Ectodermal cell (in vitro differentiated cells): ENCODE data around the gene PC.
A peak's percentile ranks its signal among the peaks of the same experiment; 100 is the strongest.
"Not testable (repeated sequence)": the region's sequence is repeated elsewhere in the genome, so short reads cannot be mapped to it uniquely, and the experiment has no call there.

Experiments used
- H3K27ac ChIP-seq: 2 replicates; pipeline ENCODE4 v1.7.0; 2013; ENCODE audit warnings: mild to moderate bottlenecking, low read depth, low read length; ENCODE audit not compliant: insufficient read depth, poor library complexity, severe bottlenecking
- H3K27me3 ChIP-seq: 2 replicates; pipeline ENCODE4 v1.7.0; 2013; ENCODE audit warnings: mild to moderate bottlenecking, low read length; ENCODE audit not compliant: insufficient read depth, control insufficient read depth, poor library complexity, severe bottlenecking
- H3K36me3 ChIP-seq: one replicate; pipeline ENCODE4 v1.7.0; 2013; ENCODE audit warnings: low read length; ENCODE audit not compliant: control insufficient read depth, insufficient read depth
- H3K4me1 ChIP-seq: one replicate; pipeline ENCODE4 v1.7.0; 2013; ENCODE audit warnings: low read length; ENCODE audit not compliant: control insufficient read depth, insufficient read depth
- H3K4me3 ChIP-seq: 2 replicates; pipeline ENCODE4 v1.7.0; 2013; ENCODE audit warnings: low read depth, low read length, control low read depth; ENCODE audit not compliant: insufficient read depth
- H3K9me3 ChIP-seq: 2 replicates; pipeline ENCODE4 v1.7.0; 2013; ENCODE audit warnings: mild to moderate bottlenecking, low read length, moderate library complexity; ENCODE audit not compliant: control insufficient read depth
- WGBS, 2 experiments: methylation state at CpG; one replicate each; pipeline ENCODE4 v1.1.7; 2013; ENCODE audit warnings: missing lambda C conversion rate in 2 of 2; 5-methylcytosine and 5-hydroxymethylcytosine counted together

Gene PC

GRCh38 chr11:66843776-66844495 lies 114.2 kb downstream of the PC start:
- 22 to 24% methylated on average over 16 of the region's 16 CpGs for WGBS, 2 experiments
- Histone ChIP-seq H3K36me3 (peaks cover 20% of the 10 kb centered on the region), H3K4me3 (peak overlapping the region; percentile 85), H3K9me3 (no peaks in the 10 kb centered on the region), H3K27ac (no peak overlapping the region), H3K27me3 (no peaks in the 10 kb centered on the region), H3K4me1 (peaks cover 11% of the 10 kb centered on the region)

- Histone ChIP-seq H3K36me3 (peaks cover 20% of the 10 kb centered on the region), H3K4me1 (peaks cover 11% of the 10 kb centered on the region), H3K9me3 (no peaks in the 10 kb centered on the region), H3K4me3 (peak within 1 kb of the TSS; percentile 85), H3K27ac (peak within 1 kb of the TSS; percentile 74), H3K27me3 (no peaks in the 10 kb centered on the region)
- 0% methylated on average over 98 of the region's 98 CpGs for WGBS, 2 experiments
These were observed 115.0 kb downstream of the PC start, which contains the start of gene RCE1 for GRCh38 chr11:66842896-66843775. TSS of gene RCE1 (plus strand) at chr11:66843441. CDS start at chr11:66843456, 15 bp downstream.

GRCh38 chr11:66842501-66842895 lies 115.7 kb downstream of the PC start:
- peak overlapping the region; percentile 74 for H3K27ac ChIP-seq
- 13% methylated on average over 11 of the region's 11 CpGs for WGBS, 2 experiments
- no peaks in the 10 kb centered on the region for H3K9me3 ChIP-seq
- peak overlapping the region; percentile 85 for H3K4me3 ChIP-seq
- H3K4me1 ChIP-seq = peaks cover 11% of the 10 kb centered on the region
- H3K36me3 ChIP-seq = peaks cover 14% of the 10 kb centered on the region
- no peaks in the 10 kb centered on the region for H3K27me3 ChIP-seq

GRCh38 chr11:66841861-66842260 lies 116.3 kb downstream of the PC start:
- Histone ChIP-seq H3K4me1 (peaks cover 11% of the 10 kb centered on the region), H3K27me3 (no peaks in the 10 kb centered on the region), H3K4me3 (peak overlapping the region; percentile 85), H3K9me3 (no peaks in the 10 kb centered on the region), H3K27ac (no peak overlapping the region), H3K36me3 (peaks cover 13% of the 10 kb centered on the region)
- WGBS, 2 experiments = 91 to 94% methylated on average over 7 of the region's 7 CpGs

- H3K36me3 ChIP-seq = peaks cover 5% of the 10 kb centered on the region
- peaks cover 11% of the 10 kb centered on the region for H3K4me1 ChIP-seq
- H3K4me3 ChIP-seq = no peak overlapping the region
- WGBS, 2 experiments = 94 to 95% methylated on average over 4 of the region's 4 CpGs
- H3K9me3 ChIP-seq = no peaks in the 10 kb centered on the region
- no peaks in the 10 kb centered on the region for H3K27me3 ChIP-seq
- H3K27ac ChIP-seq = no peak overlapping the region
These were observed 117.7 kb downstream of the PC start for GRCh38 chr11:66840317-66841091.

GRCh38 chr11:66835768-66836405 lies 122.3 kb downstream of the PC start:
- H3K36me3 ChIP-seq = peaks cover 5% of the 10 kb centered on the region
- no peaks in the 10 kb centered on the region for H3K27me3 ChIP-seq
- H3K4me1 ChIP-seq = no peaks in the 10 kb centered on the region
- 93% methylated on average over 12 of the region's 12 CpGs for WGBS, 2 experiments
- H3K4me3 ChIP-seq = no peak overlapping the region
- H3K9me3 ChIP-seq = no peaks in the 10 kb centered on the region
- H3K27ac ChIP-seq = no peak overlapping the region

GRCh38 chr11:66834943-66835342 lies 123.2 kb downstream of the PC start:
- 93 to 96% methylated on average over 4 to 5 of the region's 5 CpGs for WGBS, 2 experiments
- Histone ChIP-seq H3K4me1 (no peaks in the 10 kb centered on the region), H3K36me3 (peaks cover 4% of the 10 kb centered on the region), H3K27me3 (no peaks in the 10 kb centered on the region), H3K4me3 (no peak overlapping the region), H3K9me3 (no peaks in the 10 kb centered on the region), H3K27ac (no peak overlapping the region)

GRCh38 chr11:66834539-66834845 lies 123.7 kb downstream of the PC start:
- Histone ChIP-seq H3K27me3 (no peaks in the 10 kb centered on the region), H3K4me3 (no peak overlapping the region), H3K27ac (no peak overlapping the region), H3K4me1 (no peaks in the 10 kb centered on the region), H3K9me3 (no peaks in the 10 kb centered on the region), H3K36me3 (no peaks in the 10 kb centered on the region)
- WGBS, 2 experiments = 77 to 79% methylated on average over 4 of the region's 4 CpGs

GRCh38 chr11:66824573-66824972 lies 133.6 kb downstream of the PC start:
- 93 to 100% methylated on average over 1 to 3 of the region's 4 CpGs for WGBS, 2 experiments
- H3K4me3 ChIP-seq, H3K4me1 ChIP-seq, H3K27ac ChIP-seq, H3K9me3 ChIP-seq, H3K36me3 ChIP-seq, H3K27me3 ChIP-seq: not testable (repeated sequence)
